ENCODE results near the gene ADGRD2. TPM values are rescaled to one million over a fixed set of nuclear protein-coding genes. Genes with fewer than 3 reads are reported as not detected.

ADGRD2 gene, protein sequence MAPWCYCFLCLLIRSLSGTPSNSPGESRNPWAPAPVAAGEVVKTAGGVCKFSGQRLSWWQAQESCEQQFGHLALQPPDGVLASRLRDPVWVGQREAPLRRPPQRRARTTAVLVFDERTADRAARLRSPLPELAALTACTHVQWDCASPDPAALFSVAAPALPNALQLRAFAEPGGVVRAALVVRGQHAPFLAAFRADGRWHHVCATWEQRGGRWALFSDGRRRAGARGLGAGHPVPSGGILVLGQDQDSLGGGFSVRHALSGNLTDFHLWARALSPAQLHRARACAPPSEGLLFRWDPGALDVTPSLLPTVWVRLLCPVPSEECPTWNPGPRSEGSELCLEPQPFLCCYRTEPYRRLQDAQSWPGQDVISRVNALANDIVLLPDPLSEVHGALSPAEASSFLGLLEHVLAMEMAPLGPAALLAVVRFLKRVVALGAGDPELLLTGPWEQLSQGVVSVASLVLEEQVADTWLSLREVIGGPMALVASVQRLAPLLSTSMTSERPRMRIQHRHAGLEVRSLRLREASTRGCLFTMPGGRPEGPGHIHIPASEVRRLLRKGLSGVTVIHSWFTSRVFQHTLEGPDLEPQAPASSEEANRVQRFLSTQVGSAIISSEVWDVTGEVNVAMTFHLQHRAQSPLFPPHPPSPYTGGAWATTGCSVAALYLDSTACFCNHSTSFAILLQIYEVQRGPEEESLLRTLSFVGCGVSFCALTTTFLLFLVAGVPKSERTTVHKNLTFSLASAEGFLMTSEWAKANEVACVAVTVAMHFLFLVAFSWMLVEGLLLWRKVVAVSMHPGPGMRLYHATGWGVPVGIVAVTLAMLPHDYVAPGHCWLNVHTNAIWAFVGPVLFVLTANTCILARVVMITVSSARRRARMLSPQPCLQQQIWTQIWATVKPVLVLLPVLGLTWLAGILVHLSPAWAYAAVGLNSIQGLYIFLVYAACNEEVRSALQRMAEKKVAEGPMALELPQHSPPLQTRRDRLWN
- not detected for total RNA-seq

GRCh38 chr9:124450241-124450924, at the start of gene ADGRD2:
TSS of gene ADGRD2 (plus strand) at chr9:124450451. CDS start at chr9:124451667, 1,216 bp downstream.
- Mint-ChIP-seq H3K27me3 (peaks cover 32% of the 10 kb centered on the region), H3K9me3 (no peaks in the 10 kb centered on the region), H3K4me3 (no peak within 1 kb of the TSS), H3K36me3 (ENCODE audit: low read depth) (no peaks in the 10 kb centered on the region), H3K4me1 (no peaks in the 10 kb centered on the region), H3K27ac (no peak within 1 kb of the TSS)
- POLR2A ChIA-PET, result no interaction called here
- no peak for DNase-seq
- CTCF ChIA-PET, result no interaction called here

GRCh38 chr9:124403246-124403645, 47.0 kb upstream of the ADGRD2 start:
- Mint-ChIP-seq H3K4me3 (no peak overlapping the region), H3K4me1 (peaks cover 9% of the 10 kb centered on the region), H3K27me3 (no peaks in the 10 kb centered on the region), H3K27ac (no peak overlapping the region), H3K9me3 (no peaks in the 10 kb centered on the region), H3K36me3 (ENCODE audit: low read depth) (peaks cover 56% of the 10 kb centered on the region)
- ChIA-PET CTCF (interaction anchor here (0.7 kb wide), 1 partner anchor 8 kb away, joined by 3 read pairs; no protein-coding TSS in a partner anchor), POLR2A (no interaction called here)
- DNase-seq, result no peak

GRCh38 chr9:124409410-124409809, 40.8 kb upstream of the ADGRD2 start:
- Mint-ChIP-seq H3K36me3 (ENCODE audit: low read depth) (peaks cover 67% of the 10 kb centered on the region), H3K27ac (no peak overlapping the region), H3K4me3 (no peak overlapping the region), H3K4me1 (peaks cover 41% of the 10 kb centered on the region), H3K27me3 (no peaks in the 10 kb centered on the region), H3K9me3 (no peaks in the 10 kb centered on the region)
- POLR2A ChIA-PET, result no interaction called here
- CTCF ChIA-PET, result interaction anchor here (0.6 to 1.8 kb wide), 4 partner anchors 15 to 128 kb away, joined by 3 to 7 read pairs (median 4); no protein-coding TSS in a partner anchor
- no peak for DNase-seq

DNA sequence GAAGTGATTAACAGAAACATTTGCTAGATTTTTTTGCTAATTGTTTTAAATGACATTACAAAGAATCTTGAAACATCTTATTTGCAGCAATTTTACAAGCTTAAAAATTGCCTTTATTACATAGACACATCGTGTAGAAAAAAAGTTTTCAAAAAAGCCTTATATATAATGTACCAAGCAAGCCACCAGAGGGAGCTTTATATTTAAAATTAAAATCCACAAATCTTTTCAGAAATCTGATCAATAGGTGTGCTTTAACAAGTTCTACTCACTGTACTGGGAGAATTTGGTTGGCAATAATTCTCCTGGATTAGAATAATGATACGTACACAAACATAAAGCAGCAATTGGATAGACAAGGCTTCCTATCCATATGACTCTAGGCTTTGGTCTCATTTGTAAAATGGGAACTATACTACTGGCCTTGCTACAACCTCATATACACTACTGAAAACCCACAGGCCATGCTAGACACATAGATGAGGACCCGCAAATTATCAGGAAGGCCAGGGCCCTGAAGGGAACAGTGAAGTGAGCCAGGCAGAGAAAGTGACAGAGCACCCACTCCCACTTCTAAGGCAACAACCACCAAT, 39.8 kb upstream of the ADGRD2 start:
- H3K27ac Mint-ChIP-seq, result no peak overlapping the region
- ChIA-PET POLR2A (no interaction called here), CTCF (interaction anchor here (0.6 to 1.8 kb wide), 13 partner anchors 9 to 284 kb away, joined by 3 to 15 read pairs (median 4); no protein-coding TSS in a partner anchor)
- no peaks in the 10 kb centered on the region for H3K27me3 Mint-ChIP-seq
- peaks cover 71% of the 10 kb centered on the region for H3K36me3 Mint-ChIP-seq (ENCODE audit: low read depth)
- peaks cover 46% of the 10 kb centered on the region for H3K4me1 Mint-ChIP-seq
- DNase-seq, result no peak
- peaks cover under 1% of the 10 kb centered on the region for H3K9me3 Mint-ChIP-seq
- no peak overlapping the region for H3K4me3 Mint-ChIP-seq

DNA sequence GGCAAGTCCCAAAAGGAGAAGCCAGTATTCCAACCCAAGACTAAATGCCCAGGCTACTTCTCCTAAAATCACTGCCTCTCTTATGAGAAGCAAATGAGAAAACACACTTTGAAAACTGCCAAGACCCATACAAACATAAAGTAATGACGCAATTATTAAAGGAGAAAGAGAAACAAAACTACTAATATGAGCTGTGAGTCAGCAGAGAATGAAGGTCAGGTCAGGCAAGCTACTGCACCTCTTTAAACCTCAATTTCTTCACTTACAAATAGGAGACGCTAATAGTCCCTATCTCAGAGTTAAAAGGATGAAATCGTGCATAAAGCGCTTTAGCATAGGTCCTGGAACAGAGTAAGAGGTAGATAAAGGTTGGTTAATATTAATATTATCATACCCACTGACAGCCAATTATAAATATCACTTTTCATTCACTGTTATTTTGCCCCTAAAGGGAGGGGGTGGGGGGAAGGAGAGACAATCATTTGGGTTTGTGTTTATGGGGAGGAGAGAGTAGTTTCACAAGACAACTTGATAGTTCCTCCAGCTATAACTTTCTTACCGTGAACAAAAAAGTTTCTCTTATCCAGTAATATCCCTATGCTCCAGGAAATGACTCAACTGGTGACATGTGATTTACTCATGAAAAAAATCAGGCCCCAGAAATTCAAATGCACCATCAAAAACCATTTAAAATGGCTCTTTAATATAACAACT, 38.6 kb upstream of the ADGRD2 start:
- ChIA-PET CTCF (interaction anchor here (0.6 to 1.8 kb wide), 3 partner anchors 9 to 11 kb away, joined by 3 to 5 read pairs (median 3); no protein-coding TSS in a partner anchor), POLR2A (no interaction called here)
- H3K27ac Mint-ChIP-seq, result no peak overlapping the region
- no peaks in the 10 kb centered on the region for H3K27me3 Mint-ChIP-seq
- no peak for DNase-seq
- H3K4me3 Mint-ChIP-seq, result no peak overlapping the region
- H3K9me3 Mint-ChIP-seq, result peaks cover 3% of the 10 kb centered on the region
- H3K36me3 Mint-ChIP-seq (ENCODE audit: low read depth), result peaks cover 61% of the 10 kb centered on the region
- H3K4me1 Mint-ChIP-seq, result peaks cover 49% of the 10 kb centered on the region

DNA sequence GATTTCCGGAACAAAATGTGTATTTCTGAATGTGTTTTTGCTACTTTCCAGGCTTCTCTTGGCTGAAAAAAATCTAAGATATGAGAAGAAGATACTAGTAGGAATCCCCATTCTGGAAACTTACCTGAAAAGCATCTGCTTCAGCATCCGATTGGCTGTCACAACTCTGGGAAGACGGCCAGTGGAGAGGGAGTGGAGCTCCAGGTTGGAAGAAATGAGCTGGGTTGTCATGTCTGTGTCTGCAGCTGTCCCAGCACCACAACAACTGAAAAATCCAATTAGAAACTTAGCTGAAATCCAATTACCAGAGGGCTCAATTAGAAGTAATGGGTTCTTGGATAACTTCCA, 38.0 kb upstream of the ADGRD2 start:
- peaks cover 3% of the 10 kb centered on the region for H3K9me3 Mint-ChIP-seq
- CTCF ChIA-PET, result interaction anchor here (1.0 kb wide), 1 partner anchor 10 kb away, joined by 3 read pairs; no protein-coding TSS in a partner anchor
- POLR2A ChIA-PET, result no interaction called here
- H3K36me3 Mint-ChIP-seq (ENCODE audit: low read depth), result peaks cover 60% of the 10 kb centered on the region
- peaks cover 49% of the 10 kb centered on the region for H3K4me1 Mint-ChIP-seq
- H3K27me3 Mint-ChIP-seq, result no peaks in the 10 kb centered on the region
- no peak for DNase-seq
- no peak overlapping the region for H3K4me3 Mint-ChIP-seq
- no peak overlapping the region for H3K27ac Mint-ChIP-seq

GRCh38 chr9:124414612-124415011, 35.6 kb upstream of the ADGRD2 start:
- H3K36me3 Mint-ChIP-seq (ENCODE audit: low read depth), result peaks cover 46% of the 10 kb centered on the region
- no peaks in the 10 kb centered on the region for H3K27me3 Mint-ChIP-seq
- no peak for DNase-seq
- peaks cover 45% of the 10 kb centered on the region for H3K4me1 Mint-ChIP-seq
- peak overlapping the region; percentile 82 for H3K27ac Mint-ChIP-seq
- ChIA-PET POLR2A (interaction anchor here (0.7 to 1.1 kb wide), 4 partner anchors 20 to 827 kb away, joined by 3 to 4 read pairs (median 4); partner anchors contain the start of gene HSPA5), CTCF (interaction anchor here (0.5 to 2.1 kb wide), 3 partner anchors 17 to 232 kb away, joined by 3 to 10 read pairs (median 3); no protein-coding TSS in a partner anchor)
- H3K4me3 Mint-ChIP-seq, result peak overlapping the region; percentile 95
- H3K9me3 Mint-ChIP-seq, result peaks cover 3% of the 10 kb centered on the region

GRCh38 chr9:124415102-124415851, 35.0 kb upstream of the ADGRD2 start, which contains the start of gene PSMB7:
TSS of gene PSMB7 (minus strand) at chr9:124415442. CDS start at chr9:124415425, 17 bp downstream.
- ChIA-PET CTCF (interaction anchor here (0.5 to 2.1 kb wide), 3 partner anchors 17 to 233 kb away, joined by 3 to 10 read pairs (median 3); no protein-coding TSS in a partner anchor), POLR2A (interaction anchor here (0.7 to 1.1 kb wide), 4 partner anchors 21 to 826 kb away, joined by 3 to 4 read pairs (median 4); partner anchors contain the start of gene HSPA5)
- peak within 1 kb of the TSS; percentile 95 for H3K4me3 Mint-ChIP-seq
- H3K27ac Mint-ChIP-seq, result peak within 1 kb of the TSS; percentile 82
- H3K9me3 Mint-ChIP-seq, result peaks cover 3% of the 10 kb centered on the region
- no peaks in the 10 kb centered on the region for H3K27me3 Mint-ChIP-seq
- H3K36me3 Mint-ChIP-seq (ENCODE audit: low read depth), result peaks cover 44% of the 10 kb centered on the region
- DNase-seq, result peak; percentile 98
- H3K4me1 Mint-ChIP-seq, result peaks cover 49% of the 10 kb centered on the region

GRCh38 chr9:124415852-124416484, 34.3 kb upstream of the ADGRD2 start:
- no peak for DNase-seq
- Mint-ChIP-seq H3K4me1 (peaks cover 48% of the 10 kb centered on the region), H3K27ac (peak overlapping the region; percentile 82), H3K9me3 (peaks cover 3% of the 10 kb centered on the region), H3K27me3 (no peaks in the 10 kb centered on the region), H3K36me3 (ENCODE audit: low read depth) (peaks cover 39% of the 10 kb centered on the region), H3K4me3 (peak overlapping the region; percentile 95)
- POLR2A ChIA-PET, result no interaction called here
- CTCF ChIA-PET, result interaction anchor here (2.1 to 7.1 kb wide), 2 partner anchors 18 to 121 kb away, joined by 10 to 48 read pairs; no protein-coding TSS in a partner anchor

DNA sequence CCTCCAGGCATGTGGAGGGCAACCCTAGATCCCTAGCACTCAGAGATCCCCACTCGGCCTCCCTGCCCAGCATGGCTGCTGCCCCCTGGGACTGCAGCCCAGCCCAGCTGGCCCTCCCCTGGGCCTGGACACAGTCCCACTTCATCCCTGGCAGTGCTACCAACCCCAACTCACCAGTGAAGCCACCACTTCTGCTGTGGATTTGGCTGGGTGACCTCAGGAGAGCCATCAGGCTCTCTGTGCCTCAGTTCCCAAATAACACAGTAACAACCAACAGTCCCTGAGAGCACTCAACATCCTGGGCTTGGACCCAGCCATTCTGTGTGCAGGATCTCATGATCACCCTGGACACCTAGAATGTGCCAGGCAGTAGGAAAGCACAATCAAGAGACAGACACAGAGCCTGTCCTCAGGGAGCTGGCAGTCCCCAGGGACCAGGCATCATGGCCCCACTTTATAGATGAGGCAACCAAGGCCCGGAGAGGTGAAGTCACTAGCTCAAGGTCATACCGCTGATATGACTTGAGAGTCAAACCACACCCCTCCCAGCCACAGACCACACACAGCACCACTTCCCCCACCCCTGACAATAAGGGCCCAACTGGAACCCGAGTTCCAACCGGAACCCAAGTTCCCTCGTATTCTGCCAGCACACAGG, 30.3 kb upstream of the ADGRD2 start:
- Mint-ChIP-seq H3K27me3 (peaks cover 8% of the 10 kb centered on the region), H3K4me3 (no peak overlapping the region), H3K4me1 (peaks cover 15% of the 10 kb centered on the region), H3K9me3 (peaks cover 3% of the 10 kb centered on the region), H3K36me3 (ENCODE audit: low read depth) (peaks cover 6% of the 10 kb centered on the region), H3K27ac (no peak overlapping the region)
- CTCF ChIA-PET, result interaction anchor here (0.6 to 7.1 kb wide), 12 partner anchors 9 to 765 kb away, joined by 3 to 48 read pairs (median 3); partner anchors contain the start of gene WDR38
- POLR2A ChIA-PET, result no interaction called here
- peak; percentile 31 for DNase-seq

Measured in activated CD4-positive, alpha-beta memory T cell treated with anti-CD3 and anti-CD28 coated beads, Interleukin-2, amount 10 ng/mL, durations not matched to agents 7 days and 5 days (primary cell).